Measurements from ENCODE around the gene ZNF710. TPM values are rescaled to one million over a fixed set of nuclear protein-coding genes. Genes with fewer than 3 reads are reported as not detected.

Gene ZNF710
- total RNA-seq, 1 experiment from 2014 or later, result 10.0 TPM

- Histone ChIP-seq H3K27ac (ENCODE audit: low read depth, low read length) (no peak overlapping the region), H3K27me3 (ENCODE audit: insufficient read depth, low read length) (no peaks in the 10 kb centered on the region), H2AFZ (ENCODE audit: low read depth, low read length, poor library complexity, severe bottlenecking) (no peak overlapping the region), H3K4me3 (replicated peaks in 1 of 2; ENCODE audit: low read depth in 1 of 2, low read length in 2 of 2) (no peak overlapping the region), H3K9ac (ENCODE audit: low read length) (no peak overlapping the region), H3K36me3 (ENCODE audit: control insufficient read depth in 1 of 2, insufficient read depth in 2 of 2, low read length in 2 of 2) (no peaks in the 10 kb centered on the region), H3K9me2 (ENCODE audit: insufficient read depth) (no peaks in the 10 kb centered on the region), H3K4me1 (ENCODE audit: control insufficient read depth in 1 of 2, insufficient read depth in 2 of 2, low read length in 2 of 2) (peaks cover 11 to 53% of the 10 kb centered on the region in 2 experiments), H4K20me1 (ENCODE audit: insufficient read depth) (no peaks in the 10 kb centered on the region), H3K79me2 (ENCODE audit: insufficient read depth, low read length) (no peaks in the 10 kb centered on the region), H3K4me2 (ENCODE audit: low read length) (no peak overlapping the region), H3K9me3 (ENCODE audit: control insufficient read depth in 1 of 2, insufficient read depth in 1 of 2, low read depth in 1 of 2, low read length in 2 of 2) (no peaks in the 10 kb centered on the region)
- no TSS peak for BruUV-seq (replicated peaks)
- ATAC-seq (no peak), DNase-seq (ENCODE audit: low read depth, low spot score) (no peak)
- CTCF ChIA-PET, result no interaction called here
- POLR2A ChIA-PET, result no interaction called here
- intact Hi-C loops (cut with micrococcal nuclease), result no loop called here
- RAD21 ChIA-PET (ENCODE audit: low non-redundant PET in 1 of 2, low total read pairs in 2 of 2, uncharacterized antibody in 2 of 2, unreplicated experiment in 2 of 2), result no interaction called here
- no peak for TF ChIP-seq JUND (IDR thresholded peaks at IDR 0.05)
- no peak for TF ChIP-seq CTCF (IDR thresholded peaks at IDR 0.05 in 2 of 3, conservative IDR thresholded peaks at IDR 0.05 in 1 of 3; ENCODE audit: borderline replicate concordance in 1 of 3, insufficient read depth in 1 of 3, low read depth in 2 of 3, low read length in 2 of 3)
- TF ChIP-seq RAD21 (IDR thresholded peaks at IDR 0.05; ENCODE audit: low read depth), result no peak
- no peak for TF ChIP-seq EZH2 (IDR thresholded peaks at IDR 0.05)
- no peak for TF ChIP-seq MAX (IDR thresholded peaks at IDR 0.05)
- TF ChIP-seq ZBTB33 (IDR thresholded peaks at IDR 0.05; ENCODE audit: extremely low read depth, insufficient replicate concordance, low read length), result no peak
- no peak for TF ChIP-seq ELF1 (IDR thresholded peaks at IDR 0.05; ENCODE audit: borderline replicate concordance, low read depth)
- TF ChIP-seq CBX3 (IDR thresholded peaks at IDR 0.05; ENCODE audit: low read depth), result no peak
- TF ChIP-seq YY1 (IDR thresholded peaks at IDR 0.05; ENCODE audit: extremely low read depth, insufficient replicate concordance, low read depth, low read length), result no peak
- no peak for TF ChIP-seq POLR2A (IDR thresholded peaks at IDR 0.05; ENCODE audit: borderline replicate concordance, extremely low read depth, insufficient read depth, insufficient read length)
These were observed 32.3 kb downstream of the ZNF710 start for GRCh38 chr15:90033448-90033847.
